Activated CD4-positive, alpha-beta T cell treated with anti-CD3 and anti-CD28 coated beads for 24 hours (primary cell): Measurements from ENCODE around the gene MEIS1.
"Not testable (repeated sequence)": the region's sequence is repeated elsewhere in the genome, so short reads cannot be mapped to it uniquely, and the experiment has no call there.

ENCODE experiments used
- DNase-seq, 2 donors: peaks; one replicate each; pipeline ENCODE4 v3.0.0-alpha.2; 2020; ENCODE audit warnings: low read depth in 2 of 2

MEIS1 gene

DNA sequence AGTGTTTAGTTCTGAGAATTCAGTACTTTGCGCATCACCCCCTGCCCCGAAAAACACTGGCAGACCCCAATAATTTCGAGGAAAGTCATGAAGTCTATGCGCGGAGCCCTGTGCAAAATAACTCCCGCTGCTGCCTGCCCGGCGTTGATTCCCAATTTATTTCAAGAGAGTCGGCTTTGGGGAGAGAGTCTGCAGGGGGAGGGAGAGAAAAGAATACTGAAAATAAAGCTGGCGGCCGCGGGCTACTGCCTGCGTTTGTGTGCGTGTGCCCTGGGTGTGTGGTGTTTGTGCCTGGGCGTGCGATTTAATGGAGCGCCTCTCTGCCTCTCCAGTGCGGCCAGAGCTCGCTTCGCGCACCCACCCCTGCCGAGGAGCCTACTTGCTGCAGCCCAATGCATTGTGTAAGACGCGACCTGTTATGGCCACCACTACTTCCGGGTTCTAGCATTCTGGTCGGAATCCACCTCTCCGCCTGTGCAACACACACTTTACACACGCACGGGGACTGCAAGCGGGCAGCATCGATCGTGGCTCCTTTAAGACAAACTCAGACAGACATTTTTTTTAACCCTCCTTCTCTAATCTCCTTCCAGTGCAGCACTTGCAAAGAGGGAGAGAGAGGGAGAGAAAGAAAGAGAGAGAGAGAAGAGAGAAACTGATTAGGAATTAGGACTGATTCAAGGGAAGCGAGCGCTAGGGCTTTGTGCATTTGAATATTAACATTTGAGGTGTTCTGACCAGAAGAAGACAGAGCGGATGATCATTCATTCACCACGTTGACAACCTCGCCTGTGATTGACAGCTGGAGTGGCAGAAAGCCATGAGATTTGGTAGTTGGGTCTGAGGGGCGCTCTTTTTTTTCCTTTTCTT lies at the start of gene MEIS1:
Gene MEIS1, plus strand, starts transcription at position 447 of the 870 bp plus-strand sequence. CDS start 732 bp downstream, outside the sequence.
- DNase-seq, result no peak

DNA sequence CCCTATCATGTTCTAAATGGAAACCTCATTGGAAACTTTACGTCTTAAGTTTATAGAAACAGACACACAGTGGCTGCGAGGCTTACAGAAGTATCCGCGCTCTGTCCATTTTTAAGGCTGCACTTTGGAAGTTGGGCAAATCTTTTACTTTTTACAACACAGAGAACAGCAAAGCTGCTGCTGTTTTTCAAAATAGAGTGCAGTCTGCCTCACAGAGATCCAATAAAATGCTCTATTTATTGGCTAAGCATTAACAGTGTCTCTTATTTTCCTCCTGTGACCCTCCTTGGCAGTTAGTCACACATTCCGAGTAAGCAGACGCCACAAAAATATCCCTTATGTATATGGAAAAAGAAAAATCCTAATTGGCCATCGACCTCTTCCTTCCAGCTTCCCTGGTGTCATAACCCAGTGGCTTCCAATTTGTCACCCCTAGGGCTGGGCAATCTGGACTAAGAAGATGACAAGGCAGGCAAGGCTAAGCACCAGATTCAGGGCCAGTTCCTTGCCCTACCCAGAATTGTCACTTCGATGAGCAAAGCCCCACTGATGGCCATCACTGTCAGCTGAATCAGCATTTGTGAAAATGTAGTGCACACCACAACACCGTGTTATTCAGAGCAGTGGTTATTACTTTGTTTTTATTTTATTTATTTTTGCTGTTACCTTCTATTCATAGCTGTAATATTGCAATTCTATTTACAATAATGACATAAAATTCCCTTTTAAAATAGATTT lies 47.7 kb upstream of the MEIS1 start:
- no peak for DNase-seq

DNA sequence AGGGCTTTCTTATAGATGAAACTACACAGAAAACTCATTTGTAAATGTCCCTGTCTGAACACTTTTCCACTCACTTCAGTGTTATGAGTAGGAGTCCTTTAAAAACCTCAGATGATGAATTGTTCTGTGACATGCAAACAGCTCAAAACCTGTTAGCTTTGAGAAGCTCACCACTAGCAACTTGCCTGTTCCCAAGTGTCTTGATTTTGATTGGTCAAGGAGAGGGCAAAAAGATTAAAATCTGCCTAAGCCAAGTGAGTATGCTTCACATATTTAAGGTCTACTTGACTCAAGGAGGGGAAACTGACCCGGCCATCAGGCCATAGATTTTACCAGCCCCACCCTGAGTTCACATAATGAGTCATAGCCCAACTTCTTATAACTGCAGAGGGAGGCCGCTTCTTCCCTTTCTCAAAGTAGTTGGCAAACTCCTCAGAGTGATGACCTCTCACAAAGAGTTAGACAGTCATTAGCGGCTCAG lies 45.2 kb upstream of the MEIS1 start:
- no peak for DNase-seq

DNA sequence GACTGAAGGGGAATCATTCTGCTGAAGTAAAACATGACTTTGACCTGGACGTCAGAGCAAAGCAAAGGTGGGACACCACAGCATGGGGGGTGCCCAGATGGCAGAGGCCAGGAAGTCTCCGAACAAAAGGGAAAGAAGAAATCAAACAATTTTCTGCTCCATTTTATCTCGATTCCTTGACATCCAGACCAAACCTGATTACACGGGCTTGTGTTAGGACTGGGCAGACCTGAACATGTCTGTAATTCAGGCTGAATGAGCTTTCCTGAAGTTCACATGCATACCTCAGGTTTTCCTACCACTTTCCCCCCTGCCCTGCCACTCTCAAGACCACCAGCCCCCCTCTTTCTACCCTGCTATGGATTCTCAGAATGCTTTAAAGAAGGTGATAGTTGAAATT lies 44.8 kb upstream of the MEIS1 start:
- DNase-seq, result no peak

DNA sequence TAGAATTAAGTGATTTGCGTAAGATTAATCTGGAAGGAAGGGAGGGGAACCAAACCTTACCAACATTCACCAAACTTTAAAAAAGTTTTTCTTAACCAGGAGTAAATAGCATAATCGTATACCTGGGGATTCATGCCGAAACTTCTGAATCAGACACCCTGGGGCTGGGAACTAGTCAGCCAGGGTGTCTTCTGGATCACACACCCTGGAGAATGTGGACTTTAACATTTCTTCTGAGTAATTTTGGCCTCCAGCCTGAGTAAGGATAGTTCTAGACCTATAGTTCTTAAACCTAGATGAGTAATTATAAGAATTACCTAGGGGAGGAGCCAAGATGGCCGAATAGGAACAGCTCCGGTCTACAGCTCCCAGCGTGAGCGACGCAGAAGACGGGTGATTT lies 44.1 kb upstream of the MEIS1 start:
- no peak for DNase-seq

DNA sequence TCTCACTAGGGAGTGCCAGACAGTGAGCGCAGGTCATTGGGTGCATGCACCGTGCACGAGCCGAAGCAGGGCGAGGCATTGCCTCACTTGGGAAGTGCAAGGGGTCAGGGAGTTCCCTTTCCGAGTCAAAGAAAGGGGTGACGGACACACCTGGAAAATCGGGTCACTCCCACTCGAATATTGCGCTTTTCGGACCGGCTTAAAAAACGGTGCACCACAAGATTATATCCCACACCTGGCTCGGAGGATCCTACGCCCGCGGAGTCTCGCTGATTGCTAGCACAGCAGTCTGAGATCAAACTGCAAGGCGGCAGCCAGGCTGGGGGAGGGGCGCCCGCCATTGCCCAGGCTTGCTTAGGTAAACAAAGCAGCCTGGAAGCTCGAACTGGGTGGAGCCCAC lies 43.7 kb upstream of the MEIS1 start:
- not testable (repeated sequence) for DNase-seq

DNA sequence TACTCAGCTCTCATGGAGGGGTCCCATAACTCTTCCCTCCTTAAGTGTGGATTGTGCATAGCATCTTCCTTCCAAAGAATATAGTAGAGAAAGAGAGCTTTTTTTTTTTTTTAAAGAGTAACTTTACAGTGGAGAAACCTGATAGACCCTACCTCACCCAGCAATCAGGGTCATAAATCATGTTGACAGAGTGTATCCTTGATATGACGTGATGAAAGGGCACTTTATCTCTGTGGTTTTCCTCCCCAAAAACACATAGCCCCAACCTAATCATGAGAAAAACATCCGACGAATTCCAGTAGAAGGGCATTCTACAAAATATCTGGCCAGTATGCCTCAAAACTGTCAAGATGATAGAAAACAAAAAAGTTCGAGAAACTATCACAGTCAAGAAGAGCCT lies 29.5 kb upstream of the MEIS1 start:
- DNase-seq, result no peak

DNA sequence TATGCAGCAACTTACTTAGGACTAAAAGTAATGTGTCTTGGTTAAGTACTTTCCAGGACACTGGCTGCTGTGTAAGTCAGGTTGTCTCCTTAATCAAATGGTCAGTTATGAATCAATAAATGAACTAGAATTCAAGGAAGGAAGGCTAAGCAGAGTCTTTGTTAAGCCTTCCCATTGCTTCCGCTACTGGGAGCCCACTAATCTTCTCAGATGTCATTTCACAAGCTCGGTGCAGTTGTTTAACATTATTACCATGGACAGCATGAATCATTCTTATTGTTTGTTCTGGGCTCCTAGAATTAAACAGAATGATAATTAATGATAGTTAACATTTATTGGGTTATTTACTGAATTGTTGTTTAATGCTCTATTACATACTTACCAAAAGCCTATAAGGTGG lies 26.0 kb upstream of the MEIS1 start:
- DNase-seq, result no peak

DNA sequence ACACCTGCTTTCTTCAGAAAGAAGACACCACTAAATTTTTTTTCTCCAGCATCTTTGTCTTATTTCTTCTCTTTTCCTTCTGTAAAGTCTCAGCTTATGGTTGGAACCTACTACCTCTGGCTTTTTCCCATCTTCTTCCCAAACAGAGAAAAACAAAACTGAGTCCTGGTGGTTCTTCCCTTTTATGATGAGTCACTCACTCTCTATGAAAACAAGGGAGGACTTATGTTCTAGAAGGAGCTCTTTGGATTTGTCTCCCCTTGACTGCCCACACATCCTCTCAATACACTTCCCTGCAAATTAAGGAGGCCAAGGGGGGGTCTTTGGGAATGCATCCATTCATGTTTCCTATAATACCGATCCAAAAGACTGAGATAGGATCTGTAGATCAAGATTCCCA lies 22.1 kb upstream of the MEIS1 start:
- no peak for DNase-seq

DNA sequence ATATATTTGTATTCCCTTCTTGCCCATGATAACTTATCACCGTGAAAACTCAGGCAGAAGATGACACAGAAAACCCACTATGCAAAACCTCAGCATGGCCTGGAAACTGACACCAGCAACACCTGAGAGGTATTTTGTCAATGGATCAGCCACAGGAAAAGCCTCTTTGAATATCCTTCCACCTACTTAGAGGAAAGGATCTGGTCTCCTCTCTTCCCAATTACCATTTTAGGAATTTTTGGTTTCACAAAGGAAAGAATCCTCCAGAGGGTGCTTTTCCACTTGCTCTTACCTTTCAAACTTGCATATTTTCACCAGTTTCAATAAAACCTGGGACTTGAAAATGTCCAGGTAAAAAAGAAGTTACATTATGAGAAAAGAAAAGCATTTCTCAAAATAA lies 20.0 kb upstream of the MEIS1 start:
- DNase-seq, result no peak

DNA sequence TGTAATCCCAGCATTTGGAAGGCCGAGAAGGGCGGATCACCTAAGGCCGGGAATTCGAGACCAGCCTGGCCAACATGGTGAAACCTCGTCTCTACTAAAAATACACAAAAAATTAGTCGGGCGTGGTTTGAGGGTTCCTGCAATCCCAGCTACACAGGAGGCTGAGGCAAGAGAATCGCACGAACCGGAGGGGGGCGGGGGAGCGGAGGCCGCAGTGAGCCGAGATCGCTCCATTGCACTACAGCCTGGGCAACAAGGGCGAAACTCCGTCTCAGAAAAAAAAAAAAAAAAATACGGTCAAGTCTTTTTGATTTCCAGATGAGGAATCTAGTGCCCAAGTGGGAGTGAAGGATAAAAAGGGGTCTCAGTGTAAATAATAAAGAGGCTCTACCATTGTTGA lies 16.5 kb upstream of the MEIS1 start:
- no peak for DNase-seq

DNA sequence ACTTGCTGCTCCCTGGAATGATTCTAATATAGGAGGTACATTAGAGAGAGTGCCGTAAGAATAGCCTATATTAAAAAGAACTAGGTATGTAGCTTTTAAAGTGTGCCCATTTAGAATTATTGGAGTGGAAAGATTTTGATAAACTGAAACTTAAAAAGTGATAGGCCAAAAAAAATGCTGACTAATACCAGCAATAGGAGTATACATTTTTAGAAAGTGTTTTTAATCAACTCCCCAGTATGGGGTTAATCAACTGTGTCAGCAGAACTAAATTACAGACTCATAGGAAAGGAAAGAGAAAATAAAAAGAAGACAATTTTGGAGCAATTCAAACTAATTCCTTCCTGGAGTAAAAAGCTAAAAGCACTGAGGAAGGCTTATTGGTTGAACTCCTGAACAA lies 13.3 kb upstream of the MEIS1 start:
- no peak for DNase-seq

DNA sequence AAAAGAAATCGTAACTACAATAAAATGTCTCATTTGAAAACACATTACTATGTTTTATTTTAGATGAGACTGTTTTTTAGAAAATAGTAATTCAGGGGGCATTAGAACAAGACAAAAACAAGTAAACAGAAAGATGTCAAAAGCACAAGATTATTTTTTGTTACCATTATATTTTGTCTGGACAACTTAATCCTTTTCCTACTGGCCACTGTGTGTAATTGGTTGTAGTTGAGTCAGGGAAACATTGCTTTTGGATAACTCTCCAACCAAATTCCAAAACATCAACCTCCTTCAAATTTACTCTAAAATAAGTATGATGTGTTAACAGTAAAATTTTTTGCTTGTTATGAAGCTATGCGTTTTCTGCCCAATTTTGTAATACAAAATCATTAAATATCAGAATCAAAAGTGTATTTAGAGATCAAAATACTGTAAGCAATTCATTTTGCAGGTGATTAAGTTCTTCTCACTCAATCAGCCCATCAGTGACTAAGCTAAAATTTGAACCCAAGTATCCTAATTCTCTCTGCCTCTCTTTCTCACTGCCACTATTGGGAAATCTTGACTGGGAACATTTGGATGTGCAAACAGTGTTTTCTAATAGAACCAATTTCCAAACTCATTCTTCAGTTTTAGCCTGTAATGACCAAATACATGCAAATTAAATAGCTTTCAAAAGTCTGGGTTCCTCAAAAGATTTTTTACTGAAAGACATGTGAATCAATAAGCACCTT lies 11.4 kb upstream of the MEIS1 start:
- no peak for DNase-seq

DNA sequence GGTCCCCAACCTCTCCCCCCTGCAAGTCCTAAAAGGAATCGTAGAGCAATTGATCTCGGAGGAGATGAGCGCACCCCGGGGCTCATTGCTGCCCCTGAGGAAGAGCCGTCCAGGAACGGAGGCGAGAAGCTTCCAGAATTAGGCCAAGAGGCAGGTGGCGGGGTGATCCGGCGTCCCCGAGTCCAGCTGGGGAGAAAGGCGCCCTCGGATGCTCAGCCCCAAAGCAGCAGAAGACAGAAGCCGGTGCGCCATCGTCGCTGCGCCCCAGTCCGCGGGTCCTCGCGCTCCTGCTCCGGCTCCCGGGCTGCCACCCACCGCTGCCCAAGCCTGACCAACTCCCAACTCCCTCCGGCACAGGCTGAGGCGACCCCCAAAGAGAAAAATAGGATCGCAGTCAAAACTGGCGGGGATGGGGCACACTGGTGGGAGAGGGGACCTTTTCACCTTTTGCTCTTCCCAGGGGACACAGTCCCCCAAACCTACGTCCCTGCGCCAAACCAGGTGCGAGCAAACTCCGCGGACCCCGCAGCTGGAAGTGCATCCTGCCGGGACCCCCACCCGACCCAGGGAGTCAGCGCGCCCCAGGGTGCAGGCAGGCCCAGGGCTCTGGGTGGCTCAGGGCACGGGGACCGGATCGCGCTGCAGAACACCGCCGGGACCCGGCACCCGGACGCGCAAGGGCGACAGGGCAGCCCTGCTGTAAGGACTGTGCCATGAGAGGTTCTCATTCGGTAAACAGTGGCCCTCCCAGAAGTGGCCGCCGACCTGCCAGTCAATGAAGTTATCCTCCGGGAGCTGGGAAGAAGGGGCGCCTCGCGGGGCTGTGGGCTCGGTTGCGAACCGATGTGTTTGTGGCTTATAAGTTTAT lies 8.4 kb upstream of the MEIS1 start:
- no peak for DNase-seq

DNA sequence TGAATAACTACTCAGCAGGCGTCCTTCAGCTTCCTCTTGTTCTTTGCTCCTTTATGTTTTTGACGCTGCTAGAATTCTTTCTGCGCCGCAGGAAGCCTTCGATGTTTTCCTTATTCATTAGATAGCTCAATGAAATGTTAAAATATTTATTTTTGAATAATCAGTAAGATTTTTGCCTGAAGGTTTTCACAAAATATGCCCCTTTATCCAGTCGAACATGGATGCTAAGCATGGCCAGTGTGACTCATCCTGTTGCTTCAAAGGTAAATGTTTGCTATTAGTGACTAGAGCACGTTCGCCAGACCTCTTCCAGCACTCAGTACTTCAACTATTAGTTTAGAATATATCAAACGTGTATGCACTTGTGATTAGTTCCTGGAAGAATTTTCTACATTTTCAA lies 7.6 kb upstream of the MEIS1 start:
- no peak for DNase-seq

DNA sequence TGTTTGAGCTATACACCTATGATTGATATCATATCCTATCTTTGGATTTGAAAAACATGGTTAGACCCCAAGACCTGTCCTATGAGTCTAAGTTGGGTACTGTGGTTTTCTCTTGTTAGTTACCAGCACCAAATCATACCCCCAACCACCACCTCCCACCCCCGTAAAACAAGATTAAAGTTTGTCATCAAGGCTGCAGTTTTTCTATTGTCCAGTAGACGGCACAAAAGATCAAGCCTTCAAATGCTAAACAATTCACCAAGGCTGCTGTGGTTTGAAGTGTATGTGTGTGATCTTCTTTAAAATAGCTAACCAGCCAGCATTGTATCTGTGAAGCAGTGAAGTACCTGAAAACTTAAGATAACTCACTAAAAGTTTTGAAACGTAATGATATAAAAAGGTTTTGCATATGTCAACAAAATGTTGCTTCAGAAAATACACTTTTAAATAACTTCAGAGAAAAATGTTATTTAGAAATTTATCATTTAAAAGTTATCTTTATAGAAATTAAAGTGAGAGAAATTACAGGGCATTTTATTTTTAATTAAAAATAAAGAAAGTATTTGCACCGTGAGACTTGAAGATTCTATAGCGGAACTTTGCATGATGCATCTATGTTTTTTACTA lies 5.8 kb upstream of the MEIS1 start:
- DNase-seq, result no peak

DNA sequence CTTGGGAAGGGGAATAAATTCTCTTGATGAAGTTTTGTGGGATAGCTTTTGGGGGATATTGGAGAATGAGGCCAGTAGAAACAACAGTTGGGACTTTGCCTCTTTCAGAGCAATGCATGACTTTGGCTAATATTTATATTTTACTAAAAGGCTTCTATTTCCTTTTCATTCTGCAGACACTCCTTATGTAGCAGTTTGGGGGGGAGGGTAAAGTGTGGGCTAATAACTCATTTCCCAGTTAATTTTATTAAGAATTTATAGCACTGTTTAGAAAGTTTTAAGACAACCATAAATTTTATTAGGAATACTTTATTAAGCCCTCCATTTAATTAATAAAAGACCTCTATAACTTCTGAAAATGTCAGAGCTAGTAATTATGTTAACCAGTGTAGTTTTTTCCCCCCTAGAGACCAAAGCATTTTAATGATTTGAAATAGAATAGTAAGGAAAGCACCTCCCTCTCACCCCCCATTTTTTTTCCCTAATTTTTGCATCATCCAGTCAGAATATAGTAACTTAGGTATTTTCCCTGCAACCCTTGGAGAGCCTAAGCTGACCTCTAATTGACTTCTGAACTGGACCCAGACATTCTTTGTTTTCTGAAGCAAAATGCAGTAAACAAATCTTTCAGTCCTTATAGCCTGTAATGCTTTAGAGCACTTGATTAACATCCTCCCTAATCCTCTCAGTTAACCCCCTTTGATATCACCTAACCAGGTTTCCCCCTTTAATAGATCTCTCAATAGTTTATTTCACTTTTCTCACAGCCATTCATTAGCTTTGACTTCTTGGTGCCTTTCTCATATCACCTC lies 5.0 kb upstream of the MEIS1 start:
- no peak for DNase-seq

DNA sequence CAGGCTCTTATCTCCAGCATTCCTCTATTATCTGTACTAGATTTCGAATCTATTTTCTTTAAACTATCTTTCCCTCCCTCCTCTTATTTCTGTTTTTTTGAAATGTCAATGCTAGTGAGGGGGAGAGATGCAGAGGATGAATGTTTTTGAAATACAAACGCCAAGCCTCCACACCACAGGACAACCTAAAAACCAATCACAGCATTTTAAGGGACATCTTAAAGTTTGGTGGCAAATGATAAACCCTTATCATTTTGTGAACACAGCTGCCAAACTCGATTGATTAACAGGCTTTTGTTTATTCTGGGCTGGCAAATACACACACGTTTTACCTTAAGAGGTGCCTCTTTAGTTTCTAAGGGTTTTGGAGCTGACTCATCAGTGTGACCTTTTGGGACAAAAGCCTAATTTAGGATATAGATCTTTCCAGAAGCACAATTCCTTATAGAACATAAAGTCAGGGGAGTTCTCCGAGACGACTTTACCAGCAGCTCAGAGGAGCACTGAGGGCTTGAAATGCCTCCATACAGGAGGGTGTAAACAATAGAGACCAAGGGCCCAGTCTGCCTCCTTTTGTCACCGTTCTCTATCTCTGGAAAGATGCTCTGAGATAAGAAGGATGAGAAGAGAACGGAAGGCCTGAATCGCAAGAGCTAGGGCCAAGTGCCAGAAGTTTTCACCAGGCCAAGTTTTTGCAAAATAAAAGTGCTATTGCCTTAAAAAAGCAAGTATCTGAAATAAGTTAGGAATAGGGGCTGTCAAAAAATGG lies 4.2 kb upstream of the MEIS1 start:
- no peak for DNase-seq

DNA sequence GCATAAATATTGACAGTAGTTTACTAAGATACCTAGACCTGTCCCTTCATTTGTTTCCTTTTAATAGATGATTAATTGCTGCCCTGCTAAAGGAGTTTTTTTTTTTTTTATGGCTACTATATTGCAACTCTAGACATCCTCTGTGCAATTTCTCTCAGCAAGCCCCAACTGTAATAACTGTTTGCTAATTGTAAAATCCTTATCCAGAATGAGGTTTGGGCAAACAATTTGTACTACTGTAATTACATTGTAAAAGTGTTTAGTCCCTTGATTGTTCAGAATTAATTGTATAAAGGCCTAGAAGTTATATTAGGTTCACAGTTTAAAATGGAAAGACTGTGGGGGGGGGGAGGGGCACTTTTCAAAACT lies 3.7 kb upstream of the MEIS1 start:
- DNase-seq, result no peak
